NCI-H1417 treated with DMSO at 0.1 percent for 48 hours (cell line): Measurements from ENCODE around the gene MBP.

Source experiments
- DNase-seq: peaks from one replicate; lab custom pipeline; 2025; lab: John Stamatoyannopoulos, UW

MBP gene

GRCh38 chr18:77151033-77151771, 18.6 kb upstream of the MBP start:
- DNase-seq = no peak

- DNase-seq = no peak
Measured at GRCh38 chr18:77150588-77150987, 18.0 kb upstream of the MBP start.

GRCh38 chr18:77148289-77148688, 15.7 kb upstream of the MBP start:
- no peak for DNase-seq

- DNase-seq = no peak
Measured at GRCh38 chr18:77147418-77147852, 14.9 kb upstream of the MBP start.

- no peak for DNase-seq
Measured at GRCh38 chr18:77146249-77147080, 13.9 kb upstream of the MBP start.

GRCh38 chr18:77145364-77145901, 12.8 kb upstream of the MBP start:
- no peak for DNase-seq

- no peak for DNase-seq
Measured at GRCh38 chr18:77144451-77145118, 12.0 kb upstream of the MBP start.

- DNase-seq = no peak
Measured at GRCh38 chr18:77144046-77144445, 11.5 kb upstream of the MBP start.

GRCh38 chr18:77143196-77143595, 10.6 kb upstream of the MBP start:
- DNase-seq = no peak

- no peak for DNase-seq
Measured at GRCh38 chr18:77141401-77142118, 9.0 kb upstream of the MBP start.

- no peak for DNase-seq
Measured at GRCh38 chr18:77140439-77141109, 8.0 kb upstream of the MBP start.

GRCh38 chr18:77140030-77140429, 7.4 kb upstream of the MBP start:
- DNase-seq = no peak

GRCh38 chr18:77139619-77140018, 7.0 kb upstream of the MBP start:
- no peak for DNase-seq

GRCh38 chr18:77138270-77138669, 5.7 kb upstream of the MBP start:
- no peak for DNase-seq

- no peak for DNase-seq
Measured at GRCh38 chr18:77137851-77138250, 5.3 kb upstream of the MBP start.

- no peak for DNase-seq
Measured at GRCh38 chr18:77136871-77137665, 4.5 kb upstream of the MBP start.

- DNase-seq = no peak
Measured at GRCh38 chr18:77136076-77136718, 3.6 kb upstream of the MBP start.

GRCh38 chr18:77135339-77136075, 2.9 kb upstream of the MBP start:
- no peak for DNase-seq

- no peak for DNase-seq
Measured at GRCh38 chr18:77134611-77135010, 2.0 kb upstream of the MBP start.
